ENCODE results near the gene SPAG4. TPM values are rescaled to one million over a fixed set of nuclear protein-coding genes. Genes with fewer than 3 reads are reported as not detected.

The SPAG4 gene
- total RNA-seq, 1 experiment from 2014 or later: 0.59 TPM

DNA sequence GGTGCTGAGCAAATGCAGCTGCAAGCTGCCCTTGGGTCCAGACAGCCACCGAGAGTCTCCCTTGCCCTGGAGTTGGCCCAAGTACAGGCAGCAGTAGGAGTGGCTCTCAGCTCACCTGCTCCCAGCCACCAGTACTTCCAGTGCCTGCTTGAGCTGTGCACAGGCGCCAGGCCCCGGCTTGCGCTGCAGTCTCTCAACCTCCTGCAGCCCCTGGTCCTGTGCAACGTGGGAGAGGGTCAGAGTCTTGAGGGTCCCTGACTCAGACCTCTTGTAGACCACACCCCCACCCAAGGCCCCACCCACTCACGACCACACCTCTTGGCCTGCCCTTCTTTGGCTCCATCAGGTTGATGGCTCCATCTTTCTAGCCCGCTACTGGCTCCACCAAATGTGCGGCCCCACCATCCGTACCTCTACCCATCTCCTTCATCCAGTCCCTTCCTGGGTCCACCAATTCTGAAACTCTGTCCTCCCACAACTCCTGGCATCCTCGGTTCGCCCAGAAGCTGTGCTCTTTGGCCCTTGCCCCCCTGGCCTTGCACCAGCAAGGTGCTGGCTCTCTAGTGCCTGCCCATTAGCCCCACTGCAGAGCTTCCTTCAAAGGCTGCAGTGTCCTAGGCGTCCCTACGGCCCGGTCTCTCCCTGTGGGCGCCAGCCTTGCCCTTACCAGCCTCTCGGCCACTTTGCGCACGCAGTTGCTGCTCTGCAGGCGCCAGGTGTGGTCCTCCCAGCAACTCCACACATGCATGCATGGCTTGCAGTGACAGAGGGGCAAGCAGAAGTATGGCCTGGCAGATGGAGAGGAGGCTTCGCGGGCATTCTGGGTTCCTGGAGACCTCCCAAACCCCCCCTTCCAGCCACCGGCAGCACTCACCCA is 16.5 kb upstream of the SPAG4 start:
- no peak for DNase-seq (ENCODE audit: low read depth)

GRCh38 chr20:35599776-35600120 is 15.9 kb upstream of the SPAG4 start:
- DNase-seq (ENCODE audit: low read depth): no peak

- no peak for DNase-seq (ENCODE audit: low read depth)
Observed at GRCh38 chr20:35600176-35600992, 15.2 kb upstream of the SPAG4 start.

DNA sequence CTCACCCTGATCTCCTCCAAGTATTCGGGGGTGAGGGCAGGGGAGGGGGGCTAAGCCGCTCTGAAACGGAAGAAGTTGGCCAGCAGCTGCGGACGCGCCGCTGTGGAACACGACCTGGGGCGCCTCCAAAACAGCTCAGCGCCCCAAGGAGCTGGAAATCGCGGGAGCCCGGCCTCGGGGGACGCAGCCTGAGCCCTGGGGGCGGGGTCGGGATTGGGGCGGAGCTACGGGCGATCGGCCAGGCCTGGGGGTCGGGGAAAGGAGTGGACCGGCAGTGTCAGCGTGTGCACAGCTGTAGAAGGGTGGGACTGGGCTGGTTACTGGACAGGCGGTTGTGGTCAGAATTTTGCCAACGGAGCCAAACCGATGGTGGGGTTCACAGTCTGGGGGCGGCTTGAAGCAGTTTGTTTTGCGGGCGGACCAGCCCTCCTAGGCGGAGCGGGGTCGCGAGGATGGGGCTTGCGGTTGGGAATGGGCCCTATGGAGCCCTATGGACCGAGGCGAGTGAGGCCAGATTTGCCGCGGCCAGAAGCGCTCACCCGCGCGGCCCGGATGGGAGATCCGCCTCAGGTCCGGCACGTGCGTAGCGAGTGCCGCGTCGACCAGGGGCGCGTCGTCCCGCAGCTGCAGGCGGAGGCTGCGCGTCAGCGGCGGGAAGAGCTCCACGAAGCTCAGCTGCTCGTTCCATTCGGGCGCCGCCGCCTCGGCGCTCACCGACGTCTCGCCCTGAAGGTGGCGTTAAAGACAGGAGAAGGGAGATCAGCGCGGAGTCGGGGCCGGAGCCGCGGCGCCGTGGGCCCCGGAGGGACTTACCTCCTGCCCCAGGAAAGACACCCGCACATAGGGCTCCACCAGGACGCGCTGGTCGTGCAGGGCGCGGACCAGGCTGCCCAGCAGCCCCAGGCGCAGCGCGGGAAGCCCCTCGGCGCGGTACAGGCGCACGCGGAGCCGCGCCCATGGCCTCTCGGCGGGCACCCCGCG is 14.3 kb upstream of the SPAG4 start:
- DNase-seq (ENCODE audit: low read depth): peak; percentile 32

DNA sequence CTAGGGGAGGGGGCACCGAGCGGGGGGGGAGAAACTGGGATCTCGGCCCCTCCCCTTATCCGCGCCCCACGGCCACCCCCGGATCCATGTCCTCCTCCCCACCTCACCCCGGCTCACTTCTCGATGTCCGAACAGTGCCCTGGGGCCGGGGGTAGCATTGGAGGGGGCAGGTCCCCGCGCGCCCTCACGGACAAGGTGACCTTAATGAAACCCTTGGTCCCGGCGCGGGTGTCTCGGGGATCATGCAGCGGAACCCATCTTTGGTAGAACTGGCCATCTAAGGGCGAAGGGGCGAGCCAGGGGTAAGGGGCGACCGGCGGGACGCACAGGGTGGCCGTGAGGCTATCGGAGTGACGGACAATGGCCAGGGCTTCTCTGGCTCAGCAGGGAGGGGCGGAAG is 13.6 kb upstream of the SPAG4 start:
- no peak for DNase-seq (ENCODE audit: low read depth)

GRCh38 chr20:35602851-35603495 is 12.7 kb upstream of the SPAG4 start:
- no peak for DNase-seq (ENCODE audit: low read depth)

GRCh38 chr20:35603695-35604448 is 11.8 kb upstream of the SPAG4 start:
- no peak for DNase-seq (ENCODE audit: low read depth)

DNA sequence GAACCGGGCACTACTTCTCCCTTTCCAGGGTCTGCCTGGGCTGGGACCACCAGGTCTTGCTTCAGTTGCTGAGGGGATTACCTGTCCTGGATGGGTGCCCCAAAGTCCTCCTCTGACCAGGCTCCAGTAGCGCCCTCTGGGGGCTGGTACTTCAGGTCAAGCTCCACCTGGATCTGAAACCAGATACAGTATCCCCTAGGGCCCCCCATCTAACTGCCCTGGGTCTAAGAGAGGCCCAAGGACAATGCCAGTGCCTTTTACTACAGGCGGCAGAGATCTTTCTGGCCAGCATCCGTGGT is 11.2 kb upstream of the SPAG4 start:
- DNase-seq (ENCODE audit: low read depth): no peak

- DNase-seq (ENCODE audit: low read depth): no peak
Observed at GRCh38 chr20:35606127-35606526, 9.5 kb upstream of the SPAG4 start.

DNA sequence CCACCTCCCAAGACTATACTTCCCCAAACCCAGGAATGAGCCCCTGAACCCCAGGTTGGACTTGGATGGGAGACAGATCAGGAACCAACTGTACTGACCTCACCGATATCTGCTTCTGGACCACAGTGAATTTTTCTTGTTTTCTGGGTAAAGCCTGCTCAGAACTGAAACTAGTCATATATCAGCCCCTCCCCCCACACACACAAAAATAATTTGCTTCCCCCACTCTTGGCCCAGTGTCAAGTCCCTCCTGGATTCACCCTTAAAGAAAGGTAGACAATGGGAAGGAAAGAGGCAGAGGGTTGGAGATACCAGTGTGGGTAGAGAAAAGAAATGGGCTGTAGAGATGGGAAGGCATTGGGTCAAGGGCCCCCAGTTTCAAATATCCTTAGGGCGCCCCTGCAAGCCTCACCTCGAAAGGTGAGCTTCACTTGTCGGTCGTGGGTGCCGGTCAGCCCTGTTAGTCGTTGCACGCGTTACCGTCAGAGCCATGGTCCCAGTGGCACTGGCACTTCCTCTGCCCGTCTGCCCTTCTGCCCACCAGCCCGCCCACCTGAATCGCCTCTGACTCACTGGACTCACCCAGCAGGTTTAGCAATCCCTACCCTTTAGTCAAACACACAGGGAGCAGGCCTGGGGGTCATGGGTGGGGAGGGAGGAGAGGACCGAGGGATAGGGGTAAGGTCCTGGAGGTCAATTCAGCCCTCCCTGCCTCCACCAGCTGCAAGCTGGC is 8.5 kb upstream of the SPAG4 start:
- no peak for DNase-seq (ENCODE audit: low read depth)

DNA sequence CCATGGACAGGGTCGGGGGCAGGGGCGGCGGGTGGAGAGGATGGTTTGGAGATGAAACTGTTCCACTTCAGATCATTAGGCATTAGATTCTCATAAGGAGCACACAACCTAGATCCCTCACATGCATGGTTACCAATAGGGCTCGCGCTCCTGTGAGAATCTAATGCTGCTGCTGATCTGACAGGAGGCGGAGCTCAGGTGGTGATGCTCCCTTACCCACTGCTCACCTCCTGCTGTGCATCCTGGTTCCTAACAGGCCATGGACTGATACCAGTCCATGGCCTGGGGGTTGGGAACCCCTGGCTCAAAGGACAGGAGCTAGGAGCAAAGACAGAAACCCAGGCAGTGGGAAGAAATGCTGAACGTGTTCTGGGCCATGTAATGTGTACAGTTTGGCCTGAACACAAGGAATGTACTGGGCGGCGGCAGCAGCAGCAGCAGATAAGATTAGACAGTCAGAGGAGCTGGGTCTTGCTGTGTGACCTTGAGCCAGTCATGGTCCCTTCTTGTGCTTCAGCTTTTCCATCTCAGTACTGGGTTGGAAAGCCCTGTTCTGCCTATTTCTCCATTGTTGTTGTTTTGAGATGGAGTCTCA is 4.7 kb upstream of the SPAG4 start:
- DNase-seq (ENCODE audit: low read depth): no peak

GRCh38 chr20:35611482-35611881 is 4.1 kb upstream of the SPAG4 start:
- DNase-seq (ENCODE audit: low read depth): no peak

- DNase-seq (ENCODE audit: low read depth): peak; percentile 98
Observed at GRCh38 chr20:35616465-35617396, 1.1 kb downstream of the SPAG4 start.

DNA sequence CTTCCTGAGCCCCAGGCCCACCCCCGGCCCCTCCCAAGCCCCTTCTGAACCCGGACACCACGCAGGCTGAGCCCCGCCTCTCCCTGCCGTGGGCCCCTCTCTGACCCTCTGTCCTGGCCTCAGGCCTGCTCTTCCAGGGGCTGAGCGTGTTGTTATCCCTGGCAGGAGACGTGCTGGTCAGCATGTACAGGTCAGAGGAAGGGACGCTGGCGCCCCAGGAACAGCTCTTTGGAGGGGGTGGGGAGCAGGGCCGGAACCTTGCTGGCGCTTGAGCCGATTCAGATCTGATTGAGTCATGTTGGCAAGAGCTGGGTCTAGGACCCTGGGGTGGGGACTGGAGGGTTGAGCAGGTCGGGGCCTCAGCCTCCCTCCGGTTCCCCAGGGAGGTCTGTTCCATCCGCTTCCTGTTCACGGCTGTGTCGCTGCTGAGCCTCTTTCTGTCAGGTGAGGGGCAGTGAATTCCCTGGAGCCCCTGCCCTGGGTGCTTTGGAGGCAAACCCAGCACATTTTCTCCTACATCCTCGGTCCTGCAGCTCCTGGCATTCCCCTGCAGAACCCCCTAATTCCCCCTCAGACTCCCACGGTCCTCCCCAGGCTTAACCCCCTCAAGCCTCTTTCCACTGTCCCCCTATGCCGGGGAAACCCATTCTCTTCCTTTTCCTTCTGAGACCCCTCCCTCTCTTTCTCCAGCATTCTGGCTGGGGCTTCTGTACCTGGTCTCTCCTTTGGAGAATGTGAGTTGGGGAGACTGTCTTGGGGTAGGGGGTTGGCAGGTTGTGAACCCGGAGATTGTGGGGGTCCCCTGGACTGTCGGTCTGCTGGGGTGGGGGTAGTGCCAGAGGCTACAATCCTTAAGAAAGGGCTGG is 2.0 kb downstream of the SPAG4 start:
- peak; percentile 29 for DNase-seq (ENCODE audit: low read depth)

DNA sequence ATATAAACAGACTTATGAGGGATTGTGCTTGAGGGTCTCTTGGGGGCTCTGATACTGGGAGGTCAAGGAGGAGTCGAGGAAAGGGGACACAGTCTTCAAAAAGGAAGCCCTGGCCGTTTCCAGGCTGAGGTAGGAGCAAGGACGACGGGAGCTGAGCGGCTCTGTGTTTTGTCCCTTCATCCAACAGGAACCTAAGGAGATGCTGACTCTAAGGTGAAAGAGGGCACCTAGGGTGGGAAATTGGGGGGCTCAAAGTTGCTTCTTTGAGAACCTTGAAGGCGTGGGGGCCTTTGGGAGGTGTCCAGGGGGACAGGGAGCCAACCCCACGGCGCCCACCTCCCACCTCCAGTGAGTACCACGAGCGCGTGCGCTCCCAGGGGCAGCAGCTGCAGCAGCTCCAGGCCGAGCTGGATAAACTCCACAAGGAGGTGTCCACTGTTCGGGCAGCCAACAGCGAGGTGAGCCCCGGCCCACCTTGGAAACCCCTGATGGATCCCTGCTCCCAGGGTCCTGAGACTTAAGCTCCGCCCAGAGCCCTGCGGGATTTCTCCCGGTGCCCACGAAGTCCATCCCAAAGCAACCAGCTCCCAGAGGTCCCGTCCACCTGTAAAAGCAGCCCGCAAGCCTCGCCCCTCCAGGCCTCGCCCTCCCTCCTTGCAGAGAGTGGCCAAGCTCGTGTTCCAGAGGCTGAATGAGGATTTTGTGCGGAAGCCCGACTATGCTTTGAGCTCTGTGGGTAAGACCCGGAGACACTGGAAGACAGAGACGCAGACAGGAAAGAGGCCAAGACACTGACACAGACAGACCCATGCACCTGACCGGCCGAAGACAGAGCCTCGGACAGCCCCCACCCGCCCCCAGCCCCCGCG is 2.9 kb downstream of the SPAG4 start:
- DNase-seq (ENCODE audit: low read depth): no peak
